Keratinocyte (primary cell): ENCODE data around the gene EZH1.

ENCODE experiments used
- CTCF ChIP-seq, 3 experiments: IDR thresholded peaks in 1 of 3; conservative IDR thresholded peaks in 1 of 3; optimal IDR thresholded peaks in 1 of 3; 2 replicates in 2 of 3; 3 replicates in 1 of 3; pipeline versions ENCODE3 to v1.5.1; 2011; ENCODE audit warnings: low read length in 3 of 3, mild to moderate bottlenecking in 3 of 3, moderate library complexity in 2 of 3, control low read depth in 1 of 3, inconsistent platforms in 1 of 3; ENCODE audit not compliant: insufficient read depth in 2 of 3; ENCODE audit errors: extremely low read depth in 1 of 3
- EZH2 ChIP-seq: IDR thresholded peaks from one replicate; pipeline ENCODE4 v1.6.1; 2012; ENCODE audit warnings: inconsistent platforms, mild to moderate bottlenecking, low read length, moderate library complexity

GRCh38 chr17:42686520-42687128, 58.2 kb downstream of the EZH1 start:
- no peak for TF ChIP-seq CTCF (optimal IDR thresholded peaks at IDR 0.05 in 1 of 3, IDR thresholded peaks at IDR 0.05 in 1 of 3, conservative IDR thresholded peaks at IDR 0.05 in 1 of 3; ENCODE audit: extremely low read depth in 1 of 3, insufficient read depth in 2 of 3, low read length in 3 of 3)
- TF ChIP-seq EZH2, result no peak
